ENCODE measurements around the gene SCFD2.
"Not testable (repeated sequence)": the region's sequence is repeated elsewhere in the genome, so short reads cannot be mapped to it uniquely, and the experiment has no call there.

SCFD2 gene

GRCh38 chr4:53007024-53007423 is 358.8 kb downstream of the SCFD2 start:
- DNase-seq, result no peak

DNA sequence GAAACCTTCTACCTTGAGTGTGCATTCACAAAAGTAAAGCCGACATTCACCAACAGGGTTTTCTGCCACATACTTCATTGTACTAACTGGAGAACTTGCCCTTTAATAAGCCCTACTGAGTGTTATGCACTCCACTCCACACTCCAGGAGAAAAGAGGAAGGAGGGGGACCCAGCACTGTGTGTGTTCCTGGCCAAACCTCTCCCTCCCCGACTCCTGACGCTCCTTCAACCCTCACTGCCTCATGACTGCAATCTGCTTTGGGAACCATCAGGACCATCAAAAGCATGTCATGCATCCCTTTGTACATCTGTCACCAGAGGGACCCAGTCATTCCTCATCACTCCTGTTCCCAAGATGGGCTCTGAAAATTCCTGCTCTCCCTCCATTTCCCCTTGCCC is 360.1 kb downstream of the SCFD2 start:
- DNase-seq, result no peak

DNA sequence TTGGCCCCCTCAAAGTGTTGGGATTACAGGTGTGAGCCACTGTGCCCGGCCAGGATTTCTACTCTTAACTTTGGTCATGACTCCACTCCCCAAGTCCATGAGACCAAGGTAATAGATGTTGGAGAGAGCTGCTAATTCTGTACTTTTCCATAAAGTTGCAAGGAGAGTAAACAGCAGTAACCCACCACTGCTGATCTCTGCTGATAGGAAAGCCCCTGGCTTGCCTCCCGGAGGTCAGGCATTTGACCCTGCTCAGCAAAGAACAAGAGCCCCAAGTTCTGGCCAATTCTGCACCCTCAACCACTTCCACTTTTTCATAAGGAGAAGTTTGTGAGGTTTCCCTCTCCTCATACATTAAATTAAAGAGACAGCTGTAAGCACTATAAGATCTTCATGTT is 360.7 kb downstream of the SCFD2 start:
- DNase-seq, result no peak

GRCh38 chr4:53004497-53005148 is 361.2 kb downstream of the SCFD2 start:
- no peak for DNase-seq

- DNase-seq, result no peak
Measured at GRCh38 chr4:53003959-53004358, 361.9 kb downstream of the SCFD2 start.

DNA sequence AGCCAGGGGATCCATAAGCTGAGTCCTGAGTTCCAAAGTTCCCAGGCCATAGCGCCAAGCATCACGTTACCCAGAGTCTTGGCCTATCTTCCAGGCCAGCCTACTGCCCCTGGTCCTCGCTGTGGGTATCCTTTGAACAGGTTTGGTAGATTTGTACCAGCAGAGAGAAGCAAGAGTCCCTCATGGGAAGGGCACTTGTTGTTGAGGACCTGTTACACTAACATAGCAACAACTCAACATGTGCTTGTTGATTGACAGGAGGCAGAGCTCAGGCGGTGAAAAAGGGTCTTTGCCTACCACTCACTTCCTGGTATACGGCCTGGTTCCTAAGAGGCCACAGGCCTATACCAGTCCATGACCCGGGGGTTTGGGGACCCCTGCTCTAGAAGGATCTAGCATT is 365.3 kb downstream of the SCFD2 start:
- no peak for DNase-seq

DNA sequence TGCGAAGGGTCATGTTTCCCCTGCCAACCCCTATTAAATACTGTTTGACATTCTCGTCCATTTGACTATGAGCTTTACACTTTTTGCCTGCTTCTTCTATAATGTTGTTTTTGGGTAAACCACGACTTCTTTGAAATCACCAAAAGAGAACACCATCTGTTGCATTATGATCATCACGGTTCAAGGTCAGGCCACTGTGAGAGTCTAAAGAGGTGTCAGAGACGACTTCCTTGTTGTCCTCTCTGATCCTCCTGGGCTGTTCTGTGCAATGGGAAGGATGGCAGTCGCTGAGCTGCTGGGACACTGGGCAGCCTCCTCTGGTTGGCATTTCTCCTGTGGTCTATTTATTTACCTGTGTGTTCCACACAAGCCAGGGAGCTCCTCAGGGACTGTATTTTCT is 366.2 kb downstream of the SCFD2 start:
- no peak for DNase-seq

DNA sequence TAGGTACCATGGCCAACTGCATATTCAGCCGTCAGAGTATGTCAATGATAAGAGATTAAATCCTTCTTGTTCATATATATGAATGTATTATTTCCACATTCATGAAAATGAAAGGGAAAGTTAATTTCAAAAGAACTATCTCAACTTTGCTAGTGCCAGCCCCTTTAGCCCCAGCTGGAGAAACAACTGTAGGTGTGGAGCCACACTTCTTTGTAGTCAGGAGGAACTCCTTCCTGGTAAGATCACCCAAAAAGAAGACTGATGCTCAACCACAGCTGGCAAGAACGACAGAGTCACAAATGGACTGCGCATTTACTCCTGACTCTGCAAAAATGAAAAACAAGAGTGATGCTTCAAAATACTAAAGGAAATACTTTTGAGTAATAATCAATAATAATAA is 367.4 kb downstream of the SCFD2 start:
- DNase-seq, result no peak

DNA sequence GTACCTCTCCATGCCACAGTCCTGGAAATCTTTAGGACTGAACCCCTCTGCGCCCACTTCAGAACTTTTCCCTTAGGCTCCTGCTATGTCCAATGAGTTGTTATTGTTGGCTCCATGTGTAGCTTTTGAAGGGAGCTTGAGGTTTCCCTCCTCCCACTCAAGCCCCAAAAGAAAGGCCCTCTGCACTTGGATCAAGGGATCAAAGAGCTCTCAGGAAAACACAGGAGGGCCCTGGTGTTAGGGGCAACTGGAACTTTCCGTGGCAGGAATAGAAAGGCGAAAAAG is 368.8 kb downstream of the SCFD2 start:
- DNase-seq, result no peak

- no peak for DNase-seq
Measured at GRCh38 chr4:52996261-52997131, 369.4 kb downstream of the SCFD2 start.

GRCh38 chr4:52995360-52996030 is 370.4 kb downstream of the SCFD2 start:
- no peak for DNase-seq

DNA sequence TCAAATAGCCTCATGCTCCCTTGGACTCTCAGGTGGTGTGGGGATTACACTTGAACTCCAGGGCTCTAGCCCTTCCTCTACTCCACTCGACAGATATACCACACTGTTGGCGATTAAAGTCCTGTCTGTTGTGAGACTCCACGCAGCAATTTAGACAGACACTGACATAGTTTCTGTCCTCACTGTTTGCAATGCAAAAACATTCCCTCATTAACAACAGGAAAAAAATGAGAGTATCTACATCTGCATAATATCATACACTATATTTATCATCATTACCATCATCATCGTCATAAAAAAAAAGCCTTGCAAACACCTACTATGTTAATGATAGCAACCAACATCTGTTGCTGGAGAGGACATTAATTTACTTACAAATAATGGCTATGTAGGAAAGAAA is 371.3 kb downstream of the SCFD2 start:
- DNase-seq, result no peak

GRCh38 chr4:52993771-52994170 is 372.1 kb downstream of the SCFD2 start:
- DNase-seq, result no peak

DNA sequence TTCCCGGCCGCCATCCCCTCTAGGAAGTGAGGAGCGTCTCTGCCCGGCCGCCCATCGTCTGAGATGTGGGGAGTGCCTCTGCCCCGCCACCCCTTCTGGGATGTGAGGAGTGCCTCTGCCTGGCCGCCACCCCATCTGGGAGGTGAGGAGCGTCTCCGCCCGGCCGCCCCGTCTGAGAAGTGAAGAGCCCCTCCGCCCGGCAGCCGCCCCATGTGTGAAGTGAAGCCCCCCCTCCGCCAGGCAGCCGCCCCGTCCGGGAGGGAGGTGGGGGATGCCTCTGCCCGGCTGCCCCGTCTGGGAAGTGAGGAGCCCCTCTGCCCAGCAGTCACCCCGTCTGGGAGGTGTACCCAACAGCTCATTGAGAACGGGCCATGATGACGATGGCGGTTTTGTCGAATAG is 373.3 kb downstream of the SCFD2 start:
- not testable (repeated sequence) for DNase-seq

DNA sequence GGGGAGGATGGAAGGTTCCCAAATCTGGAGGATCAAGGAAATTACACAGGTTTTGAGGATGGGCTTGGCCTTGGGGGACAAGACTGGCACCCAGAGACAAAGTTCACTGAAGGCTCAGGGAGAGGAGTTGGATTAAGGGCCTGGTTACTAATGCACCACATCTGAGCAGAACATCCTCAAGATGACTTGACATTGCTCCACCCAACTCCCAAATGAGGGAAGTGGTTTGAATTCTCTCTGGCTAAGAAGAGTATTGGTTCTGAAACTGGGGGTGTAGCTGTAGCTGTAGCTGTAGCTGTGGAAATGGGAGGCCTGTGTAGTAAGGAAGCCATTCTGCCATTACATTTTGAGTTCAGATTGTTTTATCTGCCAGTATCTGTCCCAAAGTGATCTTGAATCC is 374.4 kb downstream of the SCFD2 start:
- no peak for DNase-seq

- no peak for DNase-seq
Measured at GRCh38 chr4:52990706-52991105, 375.2 kb downstream of the SCFD2 start.

DNA sequence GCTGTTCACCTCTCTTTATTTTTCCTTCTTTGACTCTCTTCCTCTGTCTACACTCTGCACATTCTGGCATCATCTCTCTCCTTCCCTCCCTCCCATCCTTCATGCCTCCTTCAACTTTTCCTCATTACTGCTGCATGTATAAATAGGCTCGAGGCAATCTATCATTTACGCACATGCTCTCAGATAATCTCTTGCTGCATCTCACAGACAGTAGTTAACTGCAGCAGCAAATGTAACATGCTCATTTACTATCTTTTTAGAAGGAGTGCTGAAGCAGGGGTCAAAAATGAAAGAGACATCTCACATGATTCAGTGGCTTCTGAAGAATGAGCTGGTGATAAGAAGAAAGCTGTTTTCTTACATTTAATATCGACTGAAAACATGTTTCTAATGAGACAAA is 376.0 kb downstream of the SCFD2 start:
- DNase-seq, result no peak

GRCh38 chr4:52987392-52988056 is 378.3 kb downstream of the SCFD2 start:
- DNase-seq, result no peak

GRCh38 chr4:52984462-52984881 is 381.4 kb downstream of the SCFD2 start:
- no peak for DNase-seq

GRCh38 chr4:52983563-52984303 is 382.1 kb downstream of the SCFD2 start:
- DNase-seq, result no peak

- no peak for DNase-seq
Measured at GRCh38 chr4:52982946-52983340, 382.9 kb downstream of the SCFD2 start.

DNA sequence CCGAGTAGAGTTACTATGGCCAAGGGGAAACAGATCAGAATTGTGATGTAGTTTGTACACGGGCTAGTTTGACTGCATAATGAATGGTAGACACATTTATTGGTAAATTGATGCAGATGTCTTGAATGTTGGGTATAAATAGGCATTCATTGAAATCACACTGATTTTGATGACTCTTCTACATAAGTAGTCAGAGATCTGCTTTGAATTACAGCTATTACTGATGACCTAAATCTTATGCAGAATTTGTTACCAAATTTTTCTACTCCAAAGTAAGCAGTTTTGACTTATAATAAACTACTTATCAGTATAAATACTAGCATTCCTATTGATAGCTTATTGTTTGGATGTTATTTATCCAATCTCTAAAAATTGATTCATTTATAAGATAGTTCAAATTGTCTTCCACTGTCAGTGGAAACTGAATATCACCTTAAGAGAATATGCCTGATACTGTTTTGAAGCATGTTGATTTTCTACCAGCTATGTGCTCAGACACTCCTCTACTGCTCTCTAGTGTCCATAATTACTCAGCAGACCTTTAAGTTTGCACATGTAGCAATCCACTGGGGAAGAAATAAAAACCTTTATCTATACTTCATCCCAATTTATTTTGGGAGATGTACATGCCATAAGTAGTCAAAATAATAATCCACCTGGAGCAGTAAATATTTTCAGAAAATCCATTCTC is 383.5 kb downstream of the SCFD2 start:
- DNase-seq, result no peak

Data from GOT3 (cell line).